Vagina (tissue), 2 donors: ENCODE measurements around the gene ACOX1.

Experiments
- CTCF ChIP-seq, 3 experiments: fragments of 450-650 bp in 2 of 3; fragments of 200-600 bp in 1 of 3; sonication (generic) in 1 of 3; IDR thresholded peaks; one replicate each; pipeline ENCODE4 v1.5.1; 2017 to 2019; ENCODE audit warnings: antibody characterized with exemption in 3 of 3, mild to moderate bottlenecking in 2 of 3, moderate library complexity in 2 of 3
- POLR2A ChIP-seq, 2 donors: fragments of 450-650 bp; IDR thresholded peaks; one replicate each; pipeline ENCODE4 v1.6.1; 2017; ENCODE audit warnings: antibody characterized with exemption in 2 of 2, mild to moderate bottlenecking in 2 of 2, moderate library complexity in 2 of 2

GRCh38 chr17:75926456-75926855 lies 52.5 kb downstream of the ACOX1 start:
- no peak for TF ChIP-seq CTCF (IDR thresholded peaks at IDR 0.05)
- TF ChIP-seq POLR2A (IDR thresholded peaks at IDR 0.05), result no peak
